Body of pancreas (tissue), 4 donors: ENCODE results near the gene CHCHD1. TPM values are rescaled to one million over a fixed set of nuclear protein-coding genes. Genes with fewer than 3 reads are reported as not detected.

Experiments used
- ATAC-seq: fragments of 150-250 bp; one replicate; pipeline ENCODE4 v1.9.1; 2016
- DNase-seq, 4 donors: peaks; one replicate each; pipeline ENCODE4 v3.0.0-alpha.2; 2019
- H3K27ac ChIP-seq, 4 donors: fragments of 200-600 bp; sonication (generic); 1 replicate in 3 of 4; 2 replicates in 1 of 4; pipeline versions ENCODE4 v1.5.1 to v1.6.1; 2016 to 2019; ENCODE audit warnings: mild to moderate bottlenecking in 1 of 4, mixed read lengths in 1 of 4, moderate library complexity in 1 of 4
- H3K27me3 ChIP-seq, 2 donors: fragments of 200-600 bp; sonication (generic); one replicate each; pipeline ENCODE4 v1.6.0; 2016; ENCODE audit warnings: mild to moderate bottlenecking in 1 of 2
- H3K36me3 ChIP-seq, 2 donors: fragments of 200-600 bp; sonication (generic); replicated peaks in 1 of 2; 2 replicates each; pipeline ENCODE4 v1.5.1; 2016; ENCODE audit warnings: low read depth in 2 of 2; ENCODE audit not compliant: insufficient read depth in 1 of 2
- H3K4me1 ChIP-seq: fragments of 200-600 bp; sonication (generic); one replicate; pipeline ENCODE4 v1.6.0; 2016
- H3K4me3 ChIP-seq, 2 donors: fragments of 200-600 bp; sonication (generic); 1 replicate in 1 of 2; 2 replicates in 1 of 2; pipeline ENCODE4 v1.5.1; 2016 to 2019
- H3K9me3 ChIP-seq, 3 donors: fragments of 200-600 bp; sonication (generic); 1 replicate in 2 of 3; 2 replicates in 1 of 3; pipeline ENCODE4 v1.5.1; 2016
- POLR2A ChIP-seq, 3 donors: fragments of 450-650 bp; IDR thresholded peaks; one replicate each; pipeline ENCODE4 v1.6.1; 2016; ENCODE audit warnings: antibody characterized with exemption in 3 of 3, mild to moderate bottlenecking in 2 of 3
- WGBS, 2 donors: methylation state at CpG; one replicate each; pipeline ENCODE4 v1.1.5; 2017; 5-methylcytosine and 5-hydroxymethylcytosine counted together
- intact Hi-C: fragments of 100-400 bp; cut with DNase I; formaldehyde crosslinking; loops from one replicate; pipeline ENCODE4 v1.15.1; 2023
- total RNA-seq, 2 donors: library from RNA; depleted of rRNA; stranded (reverse); fragments of >200 nt; gene quantifications; one replicate each; pipeline ENCODE4 v1.1.0, GENCODE V29; 2016
- TF ChIP-seq, protein P1 (sequence below), 7 experiments: fragments of 450-650 bp in 4 of 7; fragments of 200-600 bp in 3 of 7; sonication (generic) in 3 of 7; IDR thresholded peaks; one replicate each; pipeline ENCODE4 v1.5.1; 2016 to 2019; ENCODE audit warnings: antibody characterized with exemption in 7 of 7

The CHCHD1 gene
- total RNA-seq, 2 donors from 2014 or later, result 9.3 to 15.8 TPM

DNA sequence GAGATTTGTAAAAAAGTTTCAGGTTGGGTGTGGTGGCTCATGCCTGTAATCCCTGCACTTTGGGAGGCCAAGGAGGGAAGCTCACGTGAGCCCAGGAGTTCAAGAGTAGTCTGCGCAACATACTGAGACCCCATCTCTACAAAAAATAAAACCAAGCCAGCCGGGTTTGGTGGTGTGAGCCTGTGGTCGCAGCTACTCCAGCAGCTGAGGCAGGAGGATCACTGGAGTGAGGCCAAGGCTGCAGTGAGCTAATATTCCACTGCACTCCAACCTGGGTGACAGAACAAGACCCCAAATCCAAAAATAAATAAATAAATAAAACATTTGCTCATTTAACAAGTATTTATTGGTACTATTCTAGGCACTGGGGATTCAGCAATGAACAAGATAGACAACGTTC, 1.5 kb upstream of the CHCHD1 start:
- peaks cover 34% of the 10 kb centered on the region for H3K4me1 ChIP-seq
- H3K27me3 ChIP-seq, result no peaks in the 10 kb centered on the region
- 74 to 76% methylated on average over 5 of the region's 5 CpGs for WGBS, 2 donors
- TF ChIP-seq, protein P1, sequence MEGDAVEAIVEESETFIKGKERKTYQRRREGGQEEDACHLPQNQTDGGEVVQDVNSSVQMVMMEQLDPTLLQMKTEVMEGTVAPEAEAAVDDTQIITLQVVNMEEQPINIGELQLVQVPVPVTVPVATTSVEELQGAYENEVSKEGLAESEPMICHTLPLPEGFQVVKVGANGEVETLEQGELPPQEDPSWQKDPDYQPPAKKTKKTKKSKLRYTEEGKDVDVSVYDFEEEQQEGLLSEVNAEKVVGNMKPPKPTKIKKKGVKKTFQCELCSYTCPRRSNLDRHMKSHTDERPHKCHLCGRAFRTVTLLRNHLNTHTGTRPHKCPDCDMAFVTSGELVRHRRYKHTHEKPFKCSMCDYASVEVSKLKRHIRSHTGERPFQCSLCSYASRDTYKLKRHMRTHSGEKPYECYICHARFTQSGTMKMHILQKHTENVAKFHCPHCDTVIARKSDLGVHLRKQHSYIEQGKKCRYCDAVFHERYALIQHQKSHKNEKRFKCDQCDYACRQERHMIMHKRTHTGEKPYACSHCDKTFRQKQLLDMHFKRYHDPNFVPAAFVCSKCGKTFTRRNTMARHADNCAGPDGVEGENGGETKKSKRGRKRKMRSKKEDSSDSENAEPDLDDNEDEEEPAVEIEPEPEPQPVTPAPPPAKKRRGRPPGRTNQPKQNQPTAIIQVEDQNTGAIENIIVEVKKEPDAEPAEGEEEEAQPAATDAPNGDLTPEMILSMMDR (IDR thresholded peaks at IDR 0.05), result no peak
- no peak for TF ChIP-seq POLR2A (IDR thresholded peaks at IDR 0.05)
- H3K9me3 ChIP-seq, result no peaks in the 10 kb centered on the region
- no peak overlapping the region for H3K4me3 ChIP-seq
- H3K27ac ChIP-seq, result no peak overlapping the region
- ATAC-seq, result no peak
- H3K36me3 ChIP-seq, result peaks cover 0 to 3% of the 10 kb centered on the region in 2 donors
- intact Hi-C loops, result no loop called here
- DNase-seq, result no peak

DNA sequence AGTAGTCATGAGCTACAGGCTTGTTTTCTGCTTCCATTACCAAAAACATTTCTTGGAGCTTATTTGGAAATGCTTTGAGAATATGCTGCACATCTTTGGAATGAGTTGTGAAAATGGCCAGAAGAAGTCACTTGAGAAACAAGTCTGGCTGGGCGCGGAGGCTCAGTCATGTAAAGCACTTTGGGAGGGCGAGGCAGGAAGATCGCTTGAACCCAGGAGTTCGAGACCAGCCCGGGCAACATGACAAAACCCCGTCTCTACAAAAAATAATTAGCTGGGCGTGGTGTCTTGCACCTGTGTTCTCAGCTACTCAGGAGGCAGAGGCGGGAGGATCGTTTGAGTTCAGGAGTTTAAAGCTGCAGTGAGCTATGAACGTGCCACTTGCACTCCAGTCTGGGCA, 882 bp upstream of the CHCHD1 start:
- intact Hi-C loops, result no loop called here
- DNase-seq, result no peak
- H3K4me1 ChIP-seq, result peaks cover 32% of the 10 kb centered on the region
- peak overlapping the region; percentile 81 to 87 for H3K4me3 ChIP-seq
- TF ChIP-seq, protein P1 (IDR thresholded peaks at IDR 0.05), result no peak
- no peak for TF ChIP-seq POLR2A (IDR thresholded peaks at IDR 0.05)
- ATAC-seq, result no peak
- peak overlapping the region in 2 of 4 donors; percentile 80 to 95 for H3K27ac ChIP-seq
- H3K36me3 ChIP-seq, result peaks cover 0 to 3% of the 10 kb centered on the region in 2 donors
- H3K27me3 ChIP-seq, result no peaks in the 10 kb centered on the region
- WGBS, 2 donors, result 14 to 18% methylated on average over 11 of the region's 11 CpGs
- no peaks in the 10 kb centered on the region for H3K9me3 ChIP-seq

DNA sequence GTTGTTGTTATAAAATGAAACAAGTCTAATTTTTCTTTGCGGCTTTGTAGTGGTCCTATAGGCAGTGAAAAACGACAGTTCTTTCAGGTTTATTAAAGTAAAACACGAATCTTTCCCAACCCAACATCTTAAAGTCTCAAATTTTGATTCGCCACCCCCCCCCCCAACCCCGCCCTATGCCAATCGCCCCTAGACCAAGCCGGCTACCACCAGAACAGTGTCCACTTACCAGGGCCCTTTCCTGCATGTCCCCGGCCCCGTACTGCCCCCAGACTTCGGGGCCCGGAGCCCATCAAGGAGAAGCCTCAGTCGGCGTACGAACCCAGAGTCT, 335 bp upstream of the CHCHD1 start:
- H3K36me3 ChIP-seq, result peaks cover 0 to 3% of the 10 kb centered on the region in 2 donors
- no peaks in the 10 kb centered on the region for H3K27me3 ChIP-seq
- H3K4me3 ChIP-seq, result peak overlapping the region; percentile 81 to 87
- no peaks in the 10 kb centered on the region for H3K9me3 ChIP-seq
- no peak for DNase-seq
- TF ChIP-seq, protein P1 (IDR thresholded peaks at IDR 0.05), result no peak
- TF ChIP-seq POLR2A (IDR thresholded peaks at IDR 0.05), result no peak
- peak; percentile 3 for ATAC-seq
- intact Hi-C loops, result no loop called here
- peaks cover 36% of the 10 kb centered on the region for H3K4me1 ChIP-seq
- peak overlapping the region; percentile 71 to 95 (median 86) for H3K27ac ChIP-seq
- WGBS, 2 donors, result 1 to 2% methylated on average over 14 of the region's 14 CpGs

DNA sequence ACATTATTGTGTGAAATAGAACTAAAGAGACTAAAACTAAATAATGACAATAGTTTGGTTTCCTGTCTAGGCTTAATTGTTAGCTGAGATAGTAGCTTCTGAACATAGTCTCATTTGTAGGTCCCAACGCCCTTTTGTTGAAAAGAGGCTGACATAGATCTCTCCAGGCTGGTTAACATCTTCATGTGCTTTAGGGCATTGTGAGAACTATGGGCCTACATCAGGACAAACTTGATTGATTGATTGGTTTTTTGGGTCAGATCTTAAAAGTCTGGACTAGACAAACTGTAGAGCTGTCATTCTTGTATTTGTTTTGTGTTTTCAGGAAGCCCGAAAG, 869 bp downstream of the CHCHD1 start:
- DNase-seq, result no peak
- H3K9me3 ChIP-seq, result no peaks in the 10 kb centered on the region
- 20 to 21% methylated on average over 2 of the region's 2 CpGs for WGBS, 2 donors
- TF ChIP-seq, protein P1 (IDR thresholded peaks at IDR 0.05), result no peak
- TF ChIP-seq POLR2A (IDR thresholded peaks at IDR 0.05), result no peak
- peak overlapping the region; percentile 81 to 87 for H3K4me3 ChIP-seq
- intact Hi-C loops, result no loop called here
- no peak for ATAC-seq
- peaks cover 0 to 3% of the 10 kb centered on the region in 2 donors for H3K36me3 ChIP-seq
- peak overlapping the region in 2 of 4 donors; percentile 91 to 95 for H3K27ac ChIP-seq
- no peaks in the 10 kb centered on the region for H3K27me3 ChIP-seq
- peaks cover 48% of the 10 kb centered on the region for H3K4me1 ChIP-seq

DNA sequence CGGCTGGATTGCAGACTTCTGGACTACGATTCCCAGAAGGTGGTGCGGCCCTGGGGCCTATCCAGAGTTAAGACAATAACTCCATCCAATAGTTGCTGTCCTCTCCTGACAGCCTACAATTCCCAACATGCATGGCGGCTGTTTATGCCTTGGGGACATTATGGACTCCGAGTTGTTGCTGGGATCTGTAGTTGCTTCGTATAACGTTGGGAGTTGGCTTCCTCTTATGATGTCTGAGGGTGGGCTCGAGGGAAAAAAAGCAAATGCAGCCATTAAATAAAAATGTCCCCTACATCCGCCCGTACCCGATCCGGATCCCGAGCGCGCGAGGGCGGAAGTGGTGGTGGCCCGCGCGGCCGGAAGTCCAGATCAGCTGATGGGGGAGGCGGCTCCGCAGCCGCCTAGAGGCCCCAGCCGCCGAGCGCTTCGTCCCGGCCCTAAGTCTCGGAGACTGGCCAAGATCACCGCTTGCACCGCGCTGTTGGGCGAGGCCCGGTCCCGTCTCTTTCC, 3.4 kb downstream of the CHCHD1 start, which contains the start of gene ZSWIM8:
ZSWIM8 (plus strand) TSS at position 396 of the 510 bp plus-strand sequence. CDS start 273 bp downstream, outside the sequence.
- H3K27ac ChIP-seq, result peak within 1 kb of the TSS; percentile 26 to 94 (median 80)
- DNase-seq (peak; percentile 85 to 93 (median 90)), ATAC-seq (peak; percentile 91)
- 0 to 1% methylated on average over 23 to 36 of the region's 36 CpGs for WGBS, 2 donors
- H3K4me3 ChIP-seq, result peak within 1 kb of the TSS; percentile 54 to 90
- H3K36me3 ChIP-seq, result peaks cover 8 to 9% of the 10 kb centered on the region in 2 donors
- TF ChIP-seq, protein P1 (IDR thresholded peaks at IDR 0.05), result peak in 2 of 7 experiments; percentile 19 to 27
- TF ChIP-seq POLR2A (IDR thresholded peaks at IDR 0.05), result peak in 2 of 3 donors; percentile 76 to 85
- H3K4me1 ChIP-seq, result peaks cover 56% of the 10 kb centered on the region
- no peaks in the 10 kb centered on the region for H3K9me3 ChIP-seq
- no peaks in the 10 kb centered on the region for H3K27me3 ChIP-seq
- intact Hi-C loops, result no loop called here
